ENCODE results near the gene TMEM219.

DNA sequence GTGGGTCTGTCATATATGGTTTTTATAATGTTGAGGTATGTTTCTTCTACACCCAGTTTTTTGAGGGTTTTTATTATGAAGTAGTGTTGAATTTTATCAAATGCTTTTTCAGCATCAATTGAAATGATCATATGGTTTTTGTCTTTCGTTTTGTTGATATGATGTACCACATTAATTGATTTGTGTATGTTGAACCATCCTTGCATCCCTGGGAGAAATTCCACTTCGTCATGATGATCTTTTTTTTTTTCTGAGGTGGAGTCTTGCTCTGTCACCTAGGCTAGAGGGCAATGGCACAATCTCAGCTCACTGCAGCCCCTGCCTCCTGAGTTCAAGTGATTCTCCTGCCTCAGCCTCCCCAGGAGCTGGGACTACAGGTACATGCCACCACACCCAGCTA is 14.0 kb upstream of the TMEM219 start:
- TF ChIP-seq CTCF (conservative IDR thresholded peaks at IDR 0.05) (no peak), ZFX (IDR thresholded peaks at IDR 0.05) (no peak)
